A549 treated with CORT108297 at 1 μM for 4 hours (cell line): ENCODE measurements around the gene SALL1. TPM values are rescaled to one million over a fixed set of nuclear protein-coding genes. Genes with fewer than 3 reads are reported as not detected.

Experiments
- total RNA-seq: library from RNA; stranded (reverse); fragments of 200-300 nt; extraction: Qiagen RNA extraction; gene quantifications from 5 replicates; pipeline ENCODE4 v1.2.3, GENCODE V29; 2022

The SALL1 gene
- 0.11 to 0.39 TPM (median 0.29 TPM) in 5 replicates for total RNA-seq

DNA sequence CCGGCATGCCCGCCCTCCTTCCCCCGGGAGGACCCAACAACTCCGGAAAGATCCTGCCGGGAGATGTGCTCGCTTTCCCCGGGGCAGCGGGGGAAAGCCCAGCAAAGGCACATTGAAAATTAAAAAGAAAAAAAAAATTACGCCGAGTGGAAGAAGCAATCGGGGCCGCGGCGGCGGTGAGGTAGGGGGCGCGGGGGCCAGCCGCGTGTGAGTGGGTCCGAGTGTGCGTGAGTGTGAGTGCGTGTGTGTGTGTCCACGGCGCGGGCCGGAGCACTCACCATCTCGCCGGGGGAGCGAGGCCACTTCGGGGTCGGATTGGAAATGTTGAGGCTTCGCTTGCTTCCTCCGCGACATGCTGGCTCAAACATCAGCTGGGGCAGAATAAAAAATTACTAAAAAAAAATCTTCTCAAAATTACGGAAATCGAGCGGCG, at the start of gene SALL1:
TSS of gene SALL1 (minus strand) at position 383 of the 433 bp plus-strand sequence. CDS start at position 354, 29 bp downstream.

